ENCODE data around the gene MTARC1.

The MTARC1 gene

GRCh38 chr1:220806408-220806807 lies 19.7 kb downstream of the MTARC1 start:
- no peaks in the 10 kb centered on the region for H4K20me1 ChIP-seq (ENCODE audit: insufficient read depth)
- TF ChIP-seq CTCF (conservative IDR thresholded peaks at IDR 0.05; ENCODE audit: low read depth, low read length): no peak

GRCh38 chr1:220807726-220808125 lies 21.0 kb downstream of the MTARC1 start:
- no peak overlapping the region for H2AFZ ChIP-seq (ENCODE audit: low read depth)

More at GRCh38 chr1:220806408-220806807, 19.7 kb downstream of the MTARC1 start:
- Histone ChIP-seq H3K27ac (no peak overlapping the region), H3K4me3 (IDR thresholded peaks at IDR 0.05; ENCODE audit: insufficient read depth, low read depth, low read length) (no peak overlapping the region), H3K79me2 (ENCODE audit: insufficient read depth, low read depth) (no peaks in the 10 kb centered on the region), H3K9ac (no peak overlapping the region), H3K4me1 (ENCODE audit: low read depth, poor library complexity, severe bottlenecking) (no peaks in the 10 kb centered on the region), H3K27me3 (ENCODE audit: insufficient read depth, low read depth) (no peaks in the 10 kb centered on the region), H3K4me2 (no peak overlapping the region), H3K36me3 (ENCODE audit: insufficient read depth) (no peaks in the 10 kb centered on the region), H2AFZ (ENCODE audit: low read depth) (no peak overlapping the region)

GRCh38 chr1:220808345-220809186 lies 21.9 kb downstream of the MTARC1 start:
- H3K4me1 ChIP-seq (ENCODE audit: low read depth, poor library complexity, severe bottlenecking): no peaks in the 10 kb centered on the region
- no peak overlapping the region for H2AFZ ChIP-seq (ENCODE audit: low read depth)
- H3K36me3 ChIP-seq (ENCODE audit: insufficient read depth): no peaks in the 10 kb centered on the region
- no peaks in the 10 kb centered on the region for H3K79me2 ChIP-seq (ENCODE audit: insufficient read depth, low read depth)
- no peak overlapping the region for H3K9ac ChIP-seq
- TF ChIP-seq CTCF (conservative IDR thresholded peaks at IDR 0.05; ENCODE audit: low read depth, low read length): no peak
- H3K4me2 ChIP-seq: no peak overlapping the region
- H3K4me3 ChIP-seq (IDR thresholded peaks at IDR 0.05; ENCODE audit: insufficient read depth, low read depth, low read length): no peak overlapping the region
- no peaks in the 10 kb centered on the region for H3K27me3 ChIP-seq (ENCODE audit: insufficient read depth, low read depth)
- H4K20me1 ChIP-seq (ENCODE audit: insufficient read depth): no peaks in the 10 kb centered on the region
- no peak overlapping the region for H3K27ac ChIP-seq

More at GRCh38 chr1:220807726-220808125, 21.0 kb downstream of the MTARC1 start:
- Histone ChIP-seq H3K79me2 (ENCODE audit: insufficient read depth, low read depth) (no peaks in the 10 kb centered on the region), H3K9ac (no peak overlapping the region), H3K36me3 (ENCODE audit: insufficient read depth) (no peaks in the 10 kb centered on the region), H3K27ac (no peak overlapping the region), H3K4me1 (ENCODE audit: low read depth, poor library complexity, severe bottlenecking) (no peaks in the 10 kb centered on the region), H3K4me3 (IDR thresholded peaks at IDR 0.05; ENCODE audit: insufficient read depth, low read depth, low read length) (no peak overlapping the region), H3K27me3 (ENCODE audit: insufficient read depth, low read depth) (no peaks in the 10 kb centered on the region), H4K20me1 (ENCODE audit: insufficient read depth) (no peaks in the 10 kb centered on the region), H3K4me2 (no peak overlapping the region)
- TF ChIP-seq CTCF (conservative IDR thresholded peaks at IDR 0.05; ENCODE audit: low read depth, low read length): no peak

- Histone ChIP-seq H3K4me1 (ENCODE audit: low read depth, poor library complexity, severe bottlenecking) (no peaks in the 10 kb centered on the region), H3K4me2 (no peak overlapping the region), H4K20me1 (ENCODE audit: insufficient read depth) (no peaks in the 10 kb centered on the region), H3K36me3 (ENCODE audit: insufficient read depth) (no peaks in the 10 kb centered on the region), H3K4me3 (IDR thresholded peaks at IDR 0.05; ENCODE audit: insufficient read depth, low read depth, low read length) (no peak overlapping the region), H2AFZ (ENCODE audit: low read depth) (no peak overlapping the region), H3K79me2 (ENCODE audit: insufficient read depth, low read depth) (no peaks in the 10 kb centered on the region), H3K27me3 (ENCODE audit: insufficient read depth, low read depth) (no peaks in the 10 kb centered on the region), H3K27ac (no peak overlapping the region), H3K9ac (no peak overlapping the region)
- no peak for TF ChIP-seq CTCF (conservative IDR thresholded peaks at IDR 0.05; ENCODE audit: low read depth, low read length)
Measured at GRCh38 chr1:220809187-220809550, 22.5 kb downstream of the MTARC1 start.
